HepG2 (cell line): ENCODE data around the gene ARHGAP26. TPM values are rescaled to one million over a fixed set of nuclear protein-coding genes. Genes with fewer than 3 reads are reported as not detected.

ENCODE experiments used
- ATAC-seq: fragments of 200-7000 bp; cut with Tn5 transposase; 3 replicates; pipeline ENCODE4 v1.9.1; 2020; ENCODE audit warnings: mild to moderate bottlenecking, moderate library complexity
- BruUV-seq: library from RNA; stranded (reverse); fragments of 400-500 nt; replicated peaks from 2 replicates; lab custom pipeline; 2021; lab: Mats Ljungman, UMichigan
- CTCF ChIA-PET: fragments of 300-600 bp; formaldehyde crosslinking; extraction: SDS; loops from one replicate; lab custom pipeline; 2021; ENCODE audit warnings: low total read pairs, inconsistent platforms, low intra/inter-chr PET ratio; lab: Yijun Ruan, JAX
- POLR2A ChIA-PET: fragments of 350-600 bp; sonication (Branson Sonifier 250); formaldehyde crosslinking; loops from one replicate; lab custom pipeline; 2020; ENCODE audit warnings: antibody characterized with exemption, inconsistent platforms; lab: Yijun Ruan, JAX
- DNase-seq: peaks from one replicate; pipeline ENCODE4 v3.0.0-alpha.2; 2015; ENCODE audit warnings: low spot score
- FAIRE-seq: peaks from 3 replicates; lab custom pipeline; 2011; peaks lifted over from hg19 to GRCh38; lab: Jason Lieb, UNC
- H2AFZ ChIP-seq: one replicate; pipeline ENCODE4 v1.6.1; 2011; ENCODE audit warnings: low read length, inconsistent platforms
- H3K27ac ChIP-seq: fragments of 300-600 bp; 3 replicates; pipeline ENCODE4 v1.8.0; 2011; ENCODE audit warnings: mixed run types, mild to moderate bottlenecking, mixed read lengths, low read length, inconsistent platforms; ENCODE audit not compliant: insufficient read depth; ENCODE audit errors: extremely low read length
- H3K27me3 ChIP-seq, 2 experiments: fragments of 200-600 bp in 1 of 2; 2 replicates in 1 of 2; 3 replicates in 1 of 2; pipeline versions ENCODE4 v1.6.0 to v1.8.0; 2011; ENCODE audit warnings: low read length in 2 of 2, mild to moderate bottlenecking in 2 of 2, moderate library complexity in 2 of 2, inconsistent platforms in 1 of 2; ENCODE audit not compliant: insufficient read depth in 2 of 2, control insufficient read depth in 1 of 2
- H3K36me3 ChIP-seq, 2 experiments: fragments of 200-600 bp in 1 of 2; replicated peaks in 1 of 2; 2 replicates in 1 of 2; 3 replicates in 1 of 2; pipeline versions ENCODE4 v1.5.1 to v1.8.0; 2011; ENCODE audit warnings: low read length in 2 of 2, inconsistent platforms in 1 of 2; ENCODE audit not compliant: insufficient read depth in 2 of 2, control insufficient read depth in 1 of 2
- H3K4me1 ChIP-seq: 2 replicates; pipeline ENCODE4 v1.5.1; 2012; ENCODE audit warnings: low read length, inconsistent platforms; ENCODE audit not compliant: insufficient read depth
- H3K4me2 ChIP-seq: 2 replicates; pipeline ENCODE4 v1.6.0; 2011; ENCODE audit warnings: low read depth, low read length, inconsistent platforms
- H3K4me3 ChIP-seq, 3 experiments: fragments of 200-600 bp in 1 of 3; sonication (generic), shearing (Covaris generic) in 1 of 3; replicated peaks in 1 of 3; 2 replicates each; pipeline ENCODE4 v1.5.1; 2011 to 2016; ENCODE audit warnings: low read length in 3 of 3, inconsistent platforms in 2 of 3, low read depth in 2 of 3, mild to moderate bottlenecking in 2 of 3, control low read depth in 1 of 3, mixed read lengths in 1 of 3; ENCODE audit not compliant: insufficient read depth in 1 of 3
- H3K79me2 ChIP-seq: one replicate; pipeline ENCODE4 v1.6.1; 2011; ENCODE audit warnings: low read length, inconsistent platforms; ENCODE audit not compliant: insufficient read depth
- H3K9ac ChIP-seq: 2 replicates; pipeline ENCODE4 v1.6.0; 2011; ENCODE audit warnings: mild to moderate bottlenecking, low read depth, low read length, inconsistent platforms; ENCODE audit not compliant: insufficient read depth
- H3K9me3 ChIP-seq: 2 replicates; pipeline ENCODE4 v1.5.1; 2012; ENCODE audit warnings: mild to moderate bottlenecking, low read length
- H4K20me1 ChIP-seq: 2 replicates; pipeline ENCODE4 v1.6.0; 2011; ENCODE audit warnings: inconsistent platforms, mild to moderate bottlenecking, low read length, moderate library complexity; ENCODE audit not compliant: insufficient read depth
- ADNP ChIP-seq: sonication (generic); formaldehyde crosslinking; IDR thresholded peaks from 2 replicates; pipeline ENCODE4 v1.4.0; 2020; ENCODE audit warnings: missing genetic modification reagents
- EEA1 ChIP-seq: sonication (generic); formaldehyde crosslinking; IDR thresholded peaks from 2 replicates; pipeline ENCODE4 v1.5.1; 2020; ENCODE audit warnings: mild to moderate bottlenecking, missing genetic modification reagents, borderline replicate concordance
- EHMT2 ChIP-seq: fragments of 200-600 bp; sonication (generic); IDR thresholded peaks from 2 replicates; pipeline ENCODE4 v1.7.0; 2017; ENCODE audit warnings: antibody characterized with exemption, low read depth, low read length, borderline replicate concordance
- HDAC2 ChIP-seq: sonication (generic); formaldehyde crosslinking; IDR thresholded peaks from 2 replicates; pipeline ENCODE4 v1.4.0; 2020; ENCODE audit warnings: missing genetic modification reagents
- MAX ChIP-seq: IDR thresholded peaks from 2 replicates; pipeline ENCODE4 v1.6.1; 2012; ENCODE audit warnings: inconsistent platforms
- NR2F6 ChIP-seq, 2 experiments: IDR thresholded peaks; 2 replicates each; pipeline ENCODE4 v1.6.1; 2016; ENCODE audit warnings: antibody characterized with exemption in 1 of 2, mild to moderate bottlenecking in 1 of 2
- SIN3A ChIP-seq: IDR thresholded peaks from 2 replicates; pipeline ENCODE4 v1.6.1; 2011; ENCODE audit warnings: low read depth, mild to moderate bottlenecking, control low read depth, low read length, borderline replicate concordance
- YEATS2 ChIP-seq: sonication (generic); formaldehyde crosslinking; IDR thresholded peaks from 2 replicates; pipeline ENCODE4 v1.4.0; 2020; ENCODE audit warnings: missing genetic modification reagents, borderline replicate concordance
- ZBTB43 ChIP-seq: sonication (generic); formaldehyde crosslinking; conservative IDR thresholded peaks from 2 replicates; pipeline ENCODE4 v1.4.0; 2020; ENCODE audit warnings: missing genetic modification reagents
- ZGPAT ChIP-seq: IDR thresholded peaks from 2 replicates; pipeline ENCODE4 v1.6.1; 2016; ENCODE audit warnings: mild to moderate bottlenecking
- ZNF431 ChIP-seq: sonication (generic); formaldehyde crosslinking; IDR thresholded peaks from 2 replicates; pipeline ENCODE4 v1.9.0; 2022; ENCODE audit warnings: missing genetic modification reagents, low read depth, mild to moderate bottlenecking, borderline replicate concordance
- ZNF713 ChIP-seq: sonication (generic); formaldehyde crosslinking; IDR thresholded peaks from 2 replicates; pipeline ENCODE4 v1.4.0; 2020; ENCODE audit warnings: mild to moderate bottlenecking, missing genetic modification reagents
- WGBS: methylation state at CpG from one replicate; pipeline ENCODE4 v1.1.6; 2017; ENCODE audit warnings: low lambda C conversion rate; 5-methylcytosine and 5-hydroxymethylcytosine counted together
- in situ Hi-C: cut with HindIII; loops from 2 replicates; pipeline ENCODE4 v1.10.0; 2017; ENCODE audit warnings: low pct_unique_long_range_greater_than_20kb; ENCODE audit not compliant: extremely low pct_ligation_motif_present
- intact Hi-C: fragments of 100-400 bp; cut with micrococcal nuclease; formaldehyde crosslinking; loops from one replicate; pipeline ENCODE4 v1.10.0; 2022; ENCODE audit not compliant: unreplicated experiment
- polyA plus RNA-seq, 8 experiments: library from polyadenylated mRNA; depleted of rRNA in 3 of 8; stranded (reverse) in 7 of 8; unstranded in 1 of 8; fragments of >200 nt; fragmentation: Illumina TruSeq in 4 of 8; extraction: Trizol in 4 of 8; gene quantifications; 2 replicates each; pipeline versions ENCODE4 v1.2.1 to v1.2.3, GENCODE V29; 2011 to 2016; ENCODE audit warnings: low read depth in 4 of 8, missing spikeins in 1 of 8, mixed read lengths in 1 of 8; ENCODE audit not compliant: insufficient read depth in 1 of 8
- total RNA-seq, 5 experiments: library from RNA; depleted of rRNA; stranded (reverse); fragments of >200 nt; fragmentation: Illumina TruSeq; extraction: Trizol; gene quantifications; 2 replicates each; pipeline ENCODE4 v1.2.3, GENCODE V29; 2016; ENCODE audit warnings: low read depth in 1 of 5
- TF ChIP-seq, protein P1 (sequence below): sonication (generic); formaldehyde crosslinking; IDR thresholded peaks from 2 replicates; pipeline ENCODE4 v1.4.0; 2020; ENCODE audit warnings: missing genetic modification reagents, borderline replicate concordance
- TF ChIP-seq, protein P2 (sequence below): sonication (generic); formaldehyde crosslinking; conservative IDR thresholded peaks from 2 replicates; pipeline ENCODE4 v1.5.0; 2020; ENCODE audit warnings: missing genetic modification reagents

ARHGAP26 gene
- total and polyA plus RNA-seq, 2 of the 13 experiments (the other 11 are each of a cell fraction or from before 2014, with no cell fraction given), result 9.6 to 18.2 TPM

DNA sequence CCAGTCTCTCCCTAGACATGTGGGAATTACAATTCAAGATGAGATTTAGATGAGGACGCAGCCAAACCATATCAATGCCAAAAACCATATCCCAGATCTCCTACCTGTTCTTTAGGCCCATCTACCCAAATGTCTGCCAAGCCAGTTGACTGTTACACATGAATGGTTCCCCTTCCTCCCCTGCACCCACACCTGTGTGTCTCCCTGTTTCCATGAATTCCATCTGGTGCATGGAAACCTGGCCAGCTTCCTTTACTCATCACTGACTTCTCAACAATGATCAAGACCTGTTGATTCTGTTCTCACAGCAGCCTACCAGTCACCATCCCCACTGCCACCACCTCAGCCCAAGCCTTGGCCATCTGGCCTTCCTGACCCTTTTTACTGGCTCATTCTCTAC is 410.6 kb downstream of the ARHGAP26 start:
- ChIA-PET CTCF (no interaction called here), POLR2A (no interaction called here)
- intact Hi-C loops, result no loop called here
- Histone ChIP-seq H3K27me3 (no peaks in the 10 kb centered on the region), H3K27ac (no peak overlapping the region), H3K79me2 (no peaks in the 10 kb centered on the region), H3K4me2 (no peak overlapping the region), H3K4me1 (peaks cover 43% of the 10 kb centered on the region), H2AFZ (no peak overlapping the region), H3K9me3 (no peaks in the 10 kb centered on the region), H3K4me3 (no peak overlapping the region), H3K9ac (no peak overlapping the region), H4K20me1 (no peaks in the 10 kb centered on the region), H3K36me3 (peaks cover 3 to 4% of the 10 kb centered on the region in 2 experiments; a peak in 2 of 5 replicates)
- BruUV-seq, result no TSS peak
- 86% methylated on average over 1 of the region's 1 CpG for WGBS
- DNase-seq (no peak), ATAC-seq (no peak), FAIRE-seq (no peak)
- no peak for TF ChIP-seq ZGPAT (CRISPR knock-in tag)
- TF ChIP-seq EEA1, result no peak
- no peak for TF ChIP-seq YEATS2
- TF ChIP-seq, protein P1, sequence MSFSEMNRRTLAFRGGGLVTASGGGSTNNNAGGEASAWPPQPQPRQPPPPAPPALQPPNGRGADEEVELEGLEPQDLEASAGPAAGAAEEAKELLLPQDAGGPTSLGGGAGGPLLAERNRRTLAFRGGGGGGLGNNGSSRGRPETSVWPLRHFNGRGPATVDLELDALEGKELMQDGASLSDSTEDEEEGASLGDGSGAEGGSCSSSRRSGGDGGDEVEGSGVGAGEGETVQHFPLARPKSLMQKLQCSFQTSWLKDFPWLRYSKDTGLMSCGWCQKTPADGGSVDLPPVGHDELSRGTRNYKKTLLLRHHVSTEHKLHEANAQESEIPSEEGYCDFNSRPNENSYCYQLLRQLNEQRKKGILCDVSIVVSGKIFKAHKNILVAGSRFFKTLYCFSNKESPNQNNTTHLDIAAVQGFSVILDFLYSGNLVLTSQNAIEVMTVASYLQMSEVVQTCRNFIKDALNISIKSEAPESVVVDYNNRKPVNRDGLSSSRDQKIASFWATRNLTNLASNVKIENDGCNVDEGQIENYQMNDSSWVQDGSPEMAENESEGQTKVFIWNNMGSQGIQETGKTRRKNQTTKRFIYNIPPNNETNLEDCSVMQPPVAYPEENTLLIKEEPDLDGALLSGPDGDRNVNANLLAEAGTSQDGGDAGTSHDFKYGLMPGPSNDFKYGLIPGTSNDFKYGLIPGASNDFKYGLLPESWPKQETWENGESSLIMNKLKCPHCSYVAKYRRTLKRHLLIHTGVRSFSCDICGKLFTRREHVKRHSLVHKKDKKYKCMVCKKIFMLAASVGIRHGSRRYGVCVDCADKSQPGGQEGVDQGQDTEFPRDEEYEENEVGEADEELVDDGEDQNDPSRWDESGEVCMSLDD (CRISPR knock-in tag), result no peak
- TF ChIP-seq SIN3A, result no peak
- no peak for TF ChIP-seq ZBTB43
- no peak for TF ChIP-seq ZNF713 (CRISPR knock-in tag)
- TF ChIP-seq EHMT2, result no peak
- TF ChIP-seq ZNF431 (CRISPR knock-in tag), result no peak
- no peak for TF ChIP-seq ADNP (CRISPR knock-in tag)
- TF ChIP-seq, protein P2, sequence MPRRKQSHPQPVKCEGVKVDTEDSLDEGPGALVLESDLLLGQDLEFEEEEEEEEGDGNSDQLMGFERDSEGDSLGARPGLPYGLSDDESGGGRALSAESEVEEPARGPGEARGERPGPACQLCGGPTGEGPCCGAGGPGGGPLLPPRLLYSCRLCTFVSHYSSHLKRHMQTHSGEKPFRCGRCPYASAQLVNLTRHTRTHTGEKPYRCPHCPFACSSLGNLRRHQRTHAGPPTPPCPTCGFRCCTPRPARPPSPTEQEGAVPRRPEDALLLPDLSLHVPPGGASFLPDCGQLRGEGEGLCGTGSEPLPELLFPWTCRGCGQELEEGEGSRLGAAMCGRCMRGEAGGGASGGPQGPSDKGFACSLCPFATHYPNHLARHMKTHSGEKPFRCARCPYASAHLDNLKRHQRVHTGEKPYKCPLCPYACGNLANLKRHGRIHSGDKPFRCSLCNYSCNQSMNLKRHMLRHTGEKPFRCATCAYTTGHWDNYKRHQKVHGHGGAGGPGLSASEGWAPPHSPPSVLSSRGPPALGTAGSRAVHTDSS, result no peak
- no peak for TF ChIP-seq NR2F6 (IDR thresholded peaks at IDR 0.05)
- no peak for TF ChIP-seq NR2F6 (CRISPR knock-in tag; IDR thresholded peaks at IDR 0.05)
- TF ChIP-seq HDAC2, result no peak
- TF ChIP-seq MAX, result no peak
- in situ Hi-C loops, result no loop called here
